NCI-H748 (cell line): Measurements from ENCODE around the gene SLX4IP.

Source experiments
- DNase-seq: peaks from one replicate; lab custom pipeline; 2025; ENCODE audit not compliant: unreplicated experiment; lab: John Stamatoyannopoulos, UW

The SLX4IP gene

GRCh38 chr20:10658876-10659632, 223.9 kb downstream of the SLX4IP start:
- DNase-seq = no peak

- peak; percentile 35 for DNase-seq
These were observed 224.8 kb downstream of the SLX4IP start for GRCh38 chr20:10659651-10660601.

GRCh38 chr20:10660661-10661060, 225.6 kb downstream of the SLX4IP start:
- DNase-seq = no peak

- no peak for DNase-seq
These were observed 226.2 kb downstream of the SLX4IP start for GRCh38 chr20:10661261-10661660.

DNA sequence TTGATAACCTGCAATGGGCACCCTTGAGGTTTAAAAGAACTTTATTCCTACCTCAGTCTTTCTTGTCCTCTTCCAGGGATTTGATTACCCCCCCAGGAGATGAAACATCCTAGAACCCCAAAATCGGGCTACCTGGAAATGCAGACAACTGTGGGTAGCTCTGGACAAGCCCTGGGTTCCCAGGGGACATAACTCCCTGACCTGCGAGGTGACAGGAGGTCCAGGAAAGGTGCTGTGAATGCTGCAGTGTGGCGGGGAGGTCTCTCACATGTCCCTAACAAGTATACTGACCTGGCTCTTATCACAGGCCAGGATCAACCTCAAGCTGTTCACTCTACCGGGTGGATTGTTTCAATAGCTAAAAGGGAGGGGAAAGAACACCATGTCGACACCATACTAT, 227.0 kb downstream of the SLX4IP start:
- no peak for DNase-seq

- no peak for DNase-seq
These were observed 227.8 kb downstream of the SLX4IP start for GRCh38 chr20:10662661-10663458.

GRCh38 chr20:10663756-10664155, 228.7 kb downstream of the SLX4IP start:
- no peak for DNase-seq

DNA sequence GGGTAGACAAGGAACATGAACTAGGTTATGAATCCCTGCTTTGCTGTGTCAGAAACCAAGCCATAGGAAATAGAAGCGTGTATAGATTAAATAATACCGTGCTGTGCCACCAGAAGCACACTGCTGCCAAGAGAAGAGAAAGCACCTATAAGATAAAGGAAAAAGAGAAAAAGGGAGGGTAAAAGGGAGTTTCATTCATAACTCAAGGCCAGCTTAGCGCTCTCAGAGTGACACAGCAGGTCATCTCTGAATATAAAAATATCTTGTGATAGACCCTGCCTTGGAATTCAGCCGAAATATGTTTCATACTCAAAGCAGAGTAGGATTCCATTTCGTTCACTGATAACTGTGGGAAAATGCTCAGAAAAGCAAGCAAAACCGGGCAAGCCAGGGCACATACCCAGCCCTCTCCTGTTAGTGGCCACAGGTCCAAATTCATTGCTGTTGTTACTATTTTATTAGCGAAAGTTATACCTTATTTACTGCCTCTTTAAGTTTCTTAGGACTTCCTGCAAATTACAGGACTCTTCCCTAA, 230.0 kb downstream of the SLX4IP start:
- DNase-seq = no peak

- no peak for DNase-seq
These were observed 230.7 kb downstream of the SLX4IP start for GRCh38 chr20:10665791-10666190.

GRCh38 chr20:10666221-10667076, 231.3 kb downstream of the SLX4IP start:
- DNase-seq = peak; percentile 44

GRCh38 chr20:10667077-10667401, 231.9 kb downstream of the SLX4IP start:
- no peak for DNase-seq

DNA sequence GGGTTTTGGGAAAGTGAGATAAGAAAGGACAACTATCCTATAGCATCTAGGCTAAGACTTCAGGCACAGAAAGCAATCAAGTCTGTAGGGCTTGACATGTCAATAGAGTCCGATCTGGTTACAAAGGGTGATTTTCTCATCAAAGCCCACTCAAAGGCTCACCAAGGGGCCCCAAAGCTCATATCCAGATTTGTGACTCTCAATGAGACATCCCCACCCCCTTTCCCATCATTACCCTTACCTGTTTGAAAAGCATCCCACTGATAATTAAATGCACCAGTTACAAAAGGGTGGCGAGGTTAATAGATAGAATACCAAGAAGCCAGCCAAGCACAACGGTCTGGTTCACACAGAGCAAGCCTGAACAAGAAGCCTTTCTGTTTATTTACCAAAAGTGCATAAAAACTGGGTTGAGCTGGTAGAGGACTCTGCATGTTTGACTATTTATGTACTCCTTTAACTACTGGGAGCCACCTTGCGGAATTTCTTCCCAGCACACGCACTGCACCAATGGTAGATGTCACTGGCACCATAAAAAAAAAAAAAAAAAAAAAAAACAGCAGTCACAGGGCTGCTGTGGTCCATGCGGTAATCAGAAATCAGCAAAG, 232.6 kb downstream of the SLX4IP start:
- DNase-seq = peak; percentile 99

- DNase-seq = no peak
These were observed 233.7 kb downstream of the SLX4IP start for GRCh38 chr20:10668677-10669368.

DNA sequence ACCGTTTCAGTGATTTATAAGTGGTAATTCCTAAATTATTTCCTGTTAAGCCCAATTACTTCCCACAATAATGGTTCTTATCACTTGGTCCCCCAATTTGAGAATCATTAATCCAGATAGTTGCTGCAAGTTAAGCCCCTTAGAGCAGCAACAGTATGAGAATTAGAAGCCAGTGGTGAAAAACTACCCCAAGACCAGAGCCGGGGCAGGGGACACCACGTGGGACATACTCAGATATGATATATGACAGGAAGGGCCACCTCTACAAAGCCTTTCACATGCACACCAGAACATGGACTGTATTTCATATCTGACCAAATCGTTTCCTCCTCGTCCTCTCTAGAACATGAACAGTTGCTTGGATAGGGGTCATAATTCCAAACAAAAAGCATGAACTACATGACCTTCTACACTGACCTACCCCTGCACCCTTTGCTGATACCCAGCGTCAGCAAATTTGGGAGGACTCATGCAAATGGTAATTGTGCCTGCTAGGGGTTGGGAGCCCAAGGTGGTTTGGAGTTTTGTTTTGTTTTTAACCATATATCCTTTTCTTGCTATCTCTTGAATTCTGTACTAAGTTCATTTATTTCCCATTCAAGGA, 234.8 kb downstream of the SLX4IP start:
- DNase-seq = no peak

- DNase-seq = no peak
These were observed 235.6 kb downstream of the SLX4IP start for GRCh38 chr20:10670501-10671220.

DNA sequence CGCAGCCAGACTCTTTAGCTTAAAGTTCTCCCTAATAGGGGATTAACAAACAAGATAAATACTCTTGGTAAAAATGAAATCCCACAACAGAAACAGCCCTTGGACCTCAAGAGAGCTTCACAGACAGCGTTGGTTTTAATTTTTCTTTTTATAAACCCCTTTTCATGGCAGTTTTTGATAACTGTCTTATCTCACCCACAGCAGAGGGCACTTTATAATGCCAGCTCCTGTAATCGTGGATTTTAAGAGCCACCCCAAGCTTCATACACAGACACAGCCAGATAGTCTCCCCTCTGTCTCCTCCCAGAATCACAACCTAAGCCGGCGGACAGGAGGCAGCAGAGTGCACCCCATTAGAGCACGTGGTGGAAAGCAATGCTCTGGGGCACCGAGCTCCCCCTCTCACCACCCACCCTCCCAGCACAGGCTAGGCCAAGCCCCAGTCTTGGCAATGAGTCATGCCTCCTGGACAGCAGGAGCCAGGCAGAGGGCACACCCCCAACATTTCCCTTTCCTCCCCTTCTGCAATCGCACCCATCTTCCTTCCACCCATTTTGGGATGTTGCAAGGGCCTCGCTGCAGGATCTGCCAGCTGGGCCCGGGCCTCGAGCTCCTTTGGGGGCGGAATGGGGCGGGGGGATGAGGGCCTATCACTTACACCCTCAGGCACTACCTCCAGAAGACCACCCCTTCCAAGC, 236.3 kb downstream of the SLX4IP start:
- DNase-seq = peak; percentile 40

- peak; percentile 60 for DNase-seq
These were observed 237.0 kb downstream of the SLX4IP start for GRCh38 chr20:10671919-10672623.
